IPS-20b (cell line): ENCODE measurements around the gene LRRC70.
"Not testable (repeated sequence)": the region's sequence is repeated elsewhere in the genome, so short reads cannot be mapped to it uniquely, and the experiment has no call there.

ENCODE experiments used
- H3K27ac ChIP-seq: one replicate; pipeline ENCODE4 v1.5.1; 2013; ENCODE audit warnings: low read length
- H3K27me3 ChIP-seq: 2 replicates; pipeline ENCODE4 v1.6.1; 2013; ENCODE audit warnings: mild to moderate bottlenecking, low read length, inconsistent platforms; ENCODE audit not compliant: insufficient read depth
- H3K36me3 ChIP-seq: 2 replicates; pipeline ENCODE4 v1.6.1; 2013; ENCODE audit warnings: low read depth, mild to moderate bottlenecking, inconsistent platforms, low read length, moderate library complexity; ENCODE audit not compliant: insufficient read depth
- H3K4me1 ChIP-seq: 2 replicates; pipeline ENCODE4 v1.6.1; 2013; ENCODE audit warnings: mild to moderate bottlenecking, control low read depth, inconsistent platforms, low read length, moderate library complexity; ENCODE audit not compliant: insufficient read depth
- H3K4me3 ChIP-seq: 2 replicates; pipeline ENCODE4 v1.5.1; 2013; ENCODE audit warnings: mild to moderate bottlenecking, low read length, inconsistent platforms
- H3K9ac ChIP-seq: 2 replicates; pipeline ENCODE4 v1.6.1; 2013; ENCODE audit warnings: low read depth, mild to moderate bottlenecking, inconsistent platforms, low read length, moderate library complexity
- H3K9me3 ChIP-seq: 2 replicates; pipeline ENCODE4 v1.6.1; 2013; ENCODE audit warnings: mild to moderate bottlenecking, low read depth, low read length, inconsistent platforms; ENCODE audit not compliant: insufficient read depth

The LRRC70 gene

GRCh38 chr5:62614355-62614754 is 35.7 kb downstream of the LRRC70 start:
- Histone ChIP-seq H3K4me3 (no peak overlapping the region), H3K36me3 (no peaks in the 10 kb centered on the region), H3K4me1 (no peaks in the 10 kb centered on the region), H3K9ac (no peak overlapping the region), H3K27ac (no peak overlapping the region), H3K9me3 (no peaks in the 10 kb centered on the region; the same call in 1 of the 2 replicates), H3K27me3 (no peaks in the 10 kb centered on the region)

- Histone ChIP-seq H3K4me3 (no peak overlapping the region), H3K27me3 (no peaks in the 10 kb centered on the region), H3K9me3 (no peaks in the 10 kb centered on the region; the same call in 1 of the 2 replicates), H3K9ac (no peak overlapping the region), H3K27ac (no peak overlapping the region), H3K36me3 (no peaks in the 10 kb centered on the region), H3K4me1 (peaks cover 4% of the 10 kb centered on the region; the same call in 1 of the 2 replicates)
Observed at GRCh38 chr5:62616615-62617277, 38.1 kb downstream of the LRRC70 start.

- H3K27ac ChIP-seq, result no peak overlapping the region
- H3K4me3 ChIP-seq, result no peak overlapping the region
Observed at GRCh38 chr5:62617943-62618342, 39.3 kb downstream of the LRRC70 start.

GRCh38 chr5:62620761-62621160 is 42.1 kb downstream of the LRRC70 start:
- H3K9ac ChIP-seq, result no peak overlapping the region
- H3K4me3 ChIP-seq, result peak overlapping the region; percentile 43; the same call in 1 of the 2 replicates
- H3K9me3 ChIP-seq, result no peaks in the 10 kb centered on the region
- no peaks in the 10 kb centered on the region for H3K36me3 ChIP-seq
- peaks cover 13% of the 10 kb centered on the region; the same call in 1 of the 2 replicates for H3K4me1 ChIP-seq
- no peaks in the 10 kb centered on the region for H3K27me3 ChIP-seq
- H3K27ac ChIP-seq, result no peak overlapping the region

More at GRCh38 chr5:62617943-62618342, 39.3 kb downstream of the LRRC70 start:
- Histone ChIP-seq H3K9me3 (no peaks in the 10 kb centered on the region; the same call in 1 of the 2 replicates), H3K9ac (no peak overlapping the region), H3K4me1 (peaks cover 11% of the 10 kb centered on the region; the same call in 1 of the 2 replicates), H3K36me3 (no peaks in the 10 kb centered on the region), H3K27me3 (no peaks in the 10 kb centered on the region)

- Histone ChIP-seq H3K9me3 (no peaks in the 10 kb centered on the region), H3K4me1 (peaks cover 14% of the 10 kb centered on the region; the same call in 1 of the 2 replicates), H3K36me3 (no peaks in the 10 kb centered on the region), H3K9ac (no peak overlapping the region), H3K4me3 (peak overlapping the region; percentile 43; the same call in 1 of the 2 replicates), H3K27me3 (no peaks in the 10 kb centered on the region), H3K27ac (no peak overlapping the region)
Observed at GRCh38 chr5:62621280-62621679, 42.7 kb downstream of the LRRC70 start.

GRCh38 chr5:62623271-62623670 is 44.7 kb downstream of the LRRC70 start:
- Histone ChIP-seq H3K9me3 (no peaks in the 10 kb centered on the region), H3K9ac (no peak overlapping the region), H3K4me1 (peaks cover 26% of the 10 kb centered on the region), H3K27me3 (no peaks in the 10 kb centered on the region), H3K27ac (no peak overlapping the region), H3K36me3 (peaks cover 9% of the 10 kb centered on the region; the same call in 1 of the 2 replicates), H3K4me3 (no peak overlapping the region)

- H3K4me1 ChIP-seq, result peaks cover 26% of the 10 kb centered on the region
- H3K27ac ChIP-seq, H3K9me3 ChIP-seq, H3K9ac ChIP-seq, H3K4me3 ChIP-seq, H3K27me3 ChIP-seq: not testable (repeated sequence)
- H3K36me3 ChIP-seq, result peaks cover 18% of the 10 kb centered on the region; the same call in 1 of the 2 replicates
Observed at GRCh38 chr5:62624436-62624835, 45.8 kb downstream of the LRRC70 start.

- peaks cover 20% of the 10 kb centered on the region; the same call in 1 of the 2 replicates for H3K36me3 ChIP-seq
- no peak overlapping the region for H3K27ac ChIP-seq
- peak overlapping the region; percentile 5; the same call in 1 of the 2 replicates for H3K9ac ChIP-seq
- H3K9me3 ChIP-seq, result no peaks in the 10 kb centered on the region
- no peaks in the 10 kb centered on the region for H3K27me3 ChIP-seq
- peak overlapping the region; percentile 4; the same call in 1 of the 2 replicates for H3K4me3 ChIP-seq
- H3K4me1 ChIP-seq, result peaks cover 24% of the 10 kb centered on the region
Observed at GRCh38 chr5:62626534-62626933, 47.9 kb downstream of the LRRC70 start.

GRCh38 chr5:62627121-62627520 is 48.5 kb downstream of the LRRC70 start:
- H3K9ac ChIP-seq, result peak overlapping the region; percentile 5; the same call in 1 of the 2 replicates
- H3K4me1 ChIP-seq, result peaks cover 20% of the 10 kb centered on the region
- peaks cover 20% of the 10 kb centered on the region; the same call in 1 of the 2 replicates for H3K36me3 ChIP-seq
- H3K9me3 ChIP-seq, result no peaks in the 10 kb centered on the region
- H3K27ac ChIP-seq, result no peak overlapping the region
- peak overlapping the region; percentile 4; the same call in 1 of the 2 replicates for H3K4me3 ChIP-seq
- no peaks in the 10 kb centered on the region for H3K27me3 ChIP-seq

- Histone ChIP-seq H3K9me3 (no peaks in the 10 kb centered on the region; the same call in 1 of the 2 replicates), H3K36me3 (peaks cover 20% of the 10 kb centered on the region; the same call in 1 of the 2 replicates), H3K27ac (no peak overlapping the region), H3K4me1 (peaks cover 17% of the 10 kb centered on the region), H3K4me3 (no peak overlapping the region), H3K27me3 (no peaks in the 10 kb centered on the region), H3K9ac (no peak overlapping the region)
Observed at GRCh38 chr5:62627901-62628300, 49.3 kb downstream of the LRRC70 start.
